ACHN (cell line): ENCODE measurements around the gene HCN3.

Experiments
- DNase-seq: peaks from one replicate; pipeline ENCODE4 v3.0.0-alpha.2; 2015
- in situ Hi-C: cut with HindIII; loops from 2 replicates; pipeline ENCODE4 v1.10.0; 2017; ENCODE audit warnings: low sequenced_read_pairs, low pct_ligation_motif_present, low pct_unique_long_range_greater_than_20kb

Gene HCN3

DNA sequence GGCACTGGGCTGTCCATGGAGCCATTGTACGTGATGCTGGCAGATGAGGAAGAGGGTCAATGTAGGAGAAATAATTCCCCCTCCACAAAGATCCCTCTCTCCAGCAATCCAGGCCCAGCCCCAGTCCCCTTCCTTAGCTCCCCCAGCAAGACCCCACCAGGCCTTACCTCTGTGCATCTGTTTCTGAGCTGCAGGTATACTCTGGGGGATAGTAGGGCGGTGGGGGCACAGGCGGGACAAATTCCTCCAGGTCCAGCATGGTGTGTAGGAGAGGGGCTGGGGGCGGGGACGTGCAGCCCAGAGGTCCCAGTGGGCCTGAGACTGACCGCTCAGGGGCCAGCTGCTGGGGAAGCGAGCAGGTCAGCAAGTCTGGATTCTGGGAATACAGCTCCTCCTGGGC lies 25.7 kb upstream of the HCN3 start:
- in situ Hi-C loops = no loop called here
- no peak for DNase-seq

GRCh38 chr1:155253208-155253607 lies 24.1 kb upstream of the HCN3 start:
- no peak for DNase-seq
- in situ Hi-C loops = no loop called here

DNA sequence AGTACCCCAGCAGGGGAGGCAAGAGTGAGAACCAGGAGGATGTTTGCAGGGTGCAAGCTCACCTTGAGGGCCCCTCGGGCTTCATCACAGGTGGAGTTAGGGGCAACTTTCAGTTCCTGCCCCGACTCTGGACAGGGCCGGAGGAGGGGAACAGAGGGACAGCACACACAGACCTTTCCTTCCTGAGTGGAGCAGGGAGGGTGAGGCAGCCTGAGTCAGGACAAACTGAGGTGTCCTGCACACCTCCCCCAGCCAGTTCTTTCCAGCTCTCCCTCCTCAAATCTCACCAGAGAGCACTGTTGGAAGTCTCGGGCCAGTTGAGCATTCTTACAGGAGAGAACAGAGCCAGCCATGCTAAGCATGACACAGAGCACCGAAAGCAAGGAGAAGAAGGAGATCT lies 23.5 kb upstream of the HCN3 start:
- in situ Hi-C loops = no loop called here
- DNase-seq = no peak

- DNase-seq = no peak
- in situ Hi-C loops = no loop called here
Measured at GRCh38 chr1:155254228-155254713, 23.0 kb upstream of the HCN3 start.

- in situ Hi-C loops = no loop called here
- DNase-seq = peak; percentile 41
Measured at GRCh38 chr1:155254714-155255242, 22.5 kb upstream of the HCN3 start.

DNA sequence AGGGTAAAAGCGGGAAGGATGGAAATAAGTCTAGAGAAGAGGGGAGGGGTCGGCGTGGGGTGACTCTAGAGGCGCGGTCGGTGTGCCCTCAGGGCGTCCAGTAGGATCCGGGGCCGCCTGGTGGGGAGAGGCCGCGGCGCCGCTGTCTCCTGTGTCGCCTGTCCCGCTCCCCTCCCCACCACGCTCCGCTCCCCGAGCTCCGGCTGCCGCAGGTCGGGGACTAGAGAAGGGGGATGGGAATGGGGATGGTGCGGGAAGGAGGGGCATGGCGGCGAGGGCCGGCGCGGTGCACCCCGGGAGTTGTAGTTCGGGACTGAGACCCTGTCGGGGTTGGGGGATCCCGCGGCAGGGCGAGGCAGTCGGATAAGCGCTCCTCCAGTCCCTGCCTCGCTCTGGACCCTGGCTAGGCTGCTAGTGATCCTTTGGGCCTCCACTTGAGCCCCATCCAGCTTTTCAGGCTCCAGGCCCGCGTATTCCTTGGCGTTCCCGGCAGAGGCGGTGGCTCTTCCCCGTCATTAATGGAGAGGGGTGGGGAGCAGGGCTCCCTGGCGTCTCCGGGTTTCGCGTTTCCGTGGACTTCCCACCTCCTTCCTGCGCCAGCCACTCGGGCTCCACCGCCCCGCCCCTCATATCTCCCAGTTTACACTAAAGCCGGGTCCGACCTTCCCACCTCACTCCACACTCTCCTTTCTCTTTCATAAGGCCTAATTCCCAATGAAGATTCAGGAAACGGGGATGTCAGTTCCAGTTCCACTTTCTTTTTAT lies 21.8 kb upstream of the HCN3 start, which contains the start of gene ENTREP3:
ENTREP3 (minus strand) TSS at position 241 of the 765 bp plus-strand sequence. CDS start 606 bp downstream, outside the sequence.
- in situ Hi-C loops = no loop called here
- peak; percentile 86 for DNase-seq

DNA sequence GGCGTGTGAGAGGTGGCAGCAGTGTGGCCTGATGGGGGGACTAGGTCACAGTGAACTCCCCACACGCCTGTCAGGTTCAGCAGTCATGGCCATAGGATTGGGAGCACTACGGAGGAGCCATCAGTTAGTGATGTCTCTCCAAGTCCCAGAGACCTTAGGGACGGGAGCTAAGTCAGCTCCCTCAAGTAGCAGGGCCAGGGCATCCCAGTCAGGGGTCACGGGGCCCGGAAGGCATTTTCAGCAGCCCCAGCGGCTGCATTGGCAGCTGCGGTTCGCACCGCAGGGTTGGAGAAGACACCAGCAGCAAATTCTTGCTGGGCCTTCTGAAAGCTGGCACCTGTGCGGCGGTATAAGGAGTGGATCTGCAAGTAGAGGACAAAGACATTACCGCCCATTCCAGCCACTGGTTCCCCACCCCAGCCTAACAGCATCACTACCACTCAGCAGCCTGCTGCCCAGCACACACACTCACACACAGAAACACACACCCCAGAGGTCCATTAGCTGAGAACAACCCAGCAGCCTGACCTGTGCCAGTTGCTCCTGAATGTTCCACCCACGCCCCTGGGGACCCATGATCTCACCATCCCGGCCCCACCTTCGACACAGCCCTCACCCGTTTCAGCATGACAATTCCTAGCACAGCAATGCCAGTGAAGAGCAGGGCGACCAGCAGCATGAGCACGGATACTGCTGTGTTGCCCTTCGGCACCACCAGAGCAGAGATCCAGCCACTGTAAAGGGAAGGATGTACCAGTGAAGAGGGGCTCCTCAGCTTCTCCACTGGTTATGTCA lies 21.0 kb upstream of the HCN3 start:
- in situ Hi-C loops = no loop called here
- no peak for DNase-seq

- in situ Hi-C loops = no loop called here
Measured at GRCh38 chr1:155260276-155260675, 17.0 kb upstream of the HCN3 start.

GRCh38 chr1:155261493-155261851 lies 15.8 kb upstream of the HCN3 start:
- DNase-seq = no peak
- in situ Hi-C loops = no loop called here

More at GRCh38 chr1:155260276-155260675, 17.0 kb upstream of the HCN3 start:
- no peak for DNase-seq

DNA sequence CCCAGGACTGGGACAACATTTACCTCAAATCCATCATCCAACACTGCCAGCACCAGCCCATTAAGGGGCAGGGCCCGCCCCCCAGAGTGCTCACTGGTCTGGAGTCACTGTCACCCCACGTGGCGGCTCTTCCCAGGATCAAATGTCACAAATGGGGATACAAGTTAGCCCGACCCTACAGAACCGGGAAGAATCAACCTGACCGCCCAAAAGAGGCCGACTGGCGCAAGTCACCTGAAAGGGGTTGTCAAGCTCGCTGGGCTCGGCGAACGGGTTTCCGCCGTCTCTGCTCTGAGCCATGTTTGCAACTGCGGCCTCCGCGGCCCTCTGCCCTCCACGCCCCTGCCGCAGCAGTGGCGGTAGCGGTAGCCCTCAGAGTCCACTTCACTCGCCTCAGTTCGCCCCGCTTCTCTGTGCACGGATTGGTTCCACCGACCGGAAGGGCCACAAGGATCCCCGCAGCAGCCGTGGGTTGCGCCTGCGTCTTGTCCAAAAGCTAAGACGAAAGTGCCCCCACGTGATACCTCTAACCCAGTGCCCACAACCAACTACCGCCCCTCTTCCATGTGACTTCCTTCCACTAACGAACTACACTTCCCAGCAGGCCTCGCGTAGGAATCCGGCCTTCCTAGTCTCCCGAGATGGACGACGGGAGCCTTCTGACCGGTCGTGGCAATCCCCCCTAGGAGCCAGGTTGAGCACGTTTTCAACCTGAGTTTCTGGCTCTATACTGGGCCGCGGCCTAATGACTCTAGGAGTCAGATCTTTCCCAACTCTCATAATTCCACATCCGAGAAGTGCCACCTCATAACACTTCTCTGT lies 15.2 kb upstream of the HCN3 start, which contains the start of gene SCAMP3:
SCAMP3 (minus strand) TSS at position 509 of the 822 bp plus-strand sequence; CDS start at position 300, 209 bp downstream.
- DNase-seq = peak; percentile 99
- in situ Hi-C loops = no loop called here

GRCh38 chr1:155263067-155263466 lies 14.2 kb upstream of the HCN3 start:
- in situ Hi-C loops = no loop called here
- DNase-seq = no peak

GRCh38 chr1:155266553-155266952 lies 10.7 kb upstream of the HCN3 start:
- DNase-seq = no peak
- in situ Hi-C loops = no loop called here

GRCh38 chr1:155267373-155267772 lies 9.9 kb upstream of the HCN3 start:
- in situ Hi-C loops = no loop called here
- DNase-seq = no peak

- in situ Hi-C loops = no loop called here
- no peak for DNase-seq
Measured at GRCh38 chr1:155268630-155269029, 8.6 kb upstream of the HCN3 start.

- in situ Hi-C loops = no loop called here
Measured at GRCh38 chr1:155269381-155269780, 7.9 kb upstream of the HCN3 start.

DNA sequence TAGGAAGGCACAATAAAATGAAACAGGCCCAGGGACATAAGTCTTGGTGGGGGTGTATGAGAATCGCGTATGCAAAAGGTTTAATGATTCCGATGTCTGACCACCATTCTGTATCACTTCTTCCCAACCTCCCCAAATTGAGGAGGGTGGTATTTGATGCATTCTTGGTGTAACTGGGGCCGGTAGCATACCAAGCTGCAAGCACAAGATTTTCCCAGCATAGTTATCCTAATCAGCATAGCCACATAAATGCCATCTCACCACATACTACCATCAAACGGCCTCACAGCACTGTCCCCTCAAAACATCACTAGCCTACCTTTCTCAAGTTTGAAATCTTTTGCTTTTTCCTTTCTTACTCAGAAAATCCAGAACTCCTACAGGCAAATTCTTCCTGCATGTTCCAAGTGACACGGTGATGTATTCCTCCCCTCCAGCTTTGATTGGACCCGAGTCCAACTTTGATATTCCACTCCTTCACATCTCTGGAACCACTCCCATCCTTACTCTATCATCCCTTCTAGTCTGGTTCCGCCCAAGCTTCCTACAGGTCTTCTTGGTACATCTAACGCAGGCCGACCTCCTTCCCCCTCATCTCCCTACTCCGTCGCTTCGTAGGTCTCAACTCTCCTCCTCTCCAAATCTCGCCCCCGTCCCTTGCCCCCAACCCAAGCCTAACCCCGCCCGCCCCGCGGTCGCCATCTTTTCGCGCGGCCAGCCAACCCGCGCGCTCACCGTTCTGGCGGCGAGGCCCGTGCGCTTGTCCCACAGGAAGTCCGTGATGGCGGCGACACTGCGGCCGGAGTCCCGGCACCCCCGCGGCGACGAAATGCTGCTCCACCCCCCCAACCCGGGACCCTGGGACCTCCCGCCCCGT lies 4.6 kb upstream of the HCN3 start:
- in situ Hi-C loops = loop anchor here (5.0 kb wide), 1 partner anchor 50 kb away; the partner anchor contains the start of gene RUSC1
- peak; percentile 70 for DNase-seq

More at GRCh38 chr1:155269381-155269780, 7.9 kb upstream of the HCN3 start:
- no peak for DNase-seq
